Right atrium auricular region (tissue), 2 donors: ENCODE data around the gene ARSB. TPM values are rescaled to one million over a fixed set of nuclear protein-coding genes. Genes with fewer than 3 reads are reported as not detected.

Experiments used
- DNase-seq: peaks from one replicate; pipeline ENCODE4 v3.0.0-alpha.2; 2019; ENCODE audit warnings: low spot score
- H3K27ac ChIP-seq, 2 donors: fragments of 200-600 bp; sonication (generic); 1 replicate in 1 of 2; 2 replicates in 1 of 2; pipeline ENCODE4 v1.5.1; 2016 to 2019
- H3K27me3 ChIP-seq, 2 donors: fragments of 200-600 bp; sonication (generic); one replicate each; pipeline versions ENCODE4 v1.5.1 to v1.6.0; 2017 to 2019
- H3K36me3 ChIP-seq: fragments of 200-600 bp; sonication (generic); one replicate; pipeline ENCODE4 v1.5.1; 2016
- H3K4me1 ChIP-seq, 2 donors: fragments of 200-600 bp; sonication (generic); one replicate each; pipeline versions ENCODE4 v1.5.1 to v1.6.0; 2017 to 2019
- H3K4me3 ChIP-seq, 2 donors: fragments of 200-600 bp; sonication (generic); 1 replicate in 1 of 2; 2 replicates in 1 of 2; pipeline ENCODE4 v1.5.1; 2017 to 2019; ENCODE audit warnings: mild to moderate bottlenecking in 1 of 2, moderate library complexity in 1 of 2
- H3K9me3 ChIP-seq, 2 donors: fragments of 200-600 bp; sonication (generic); one replicate each; pipeline ENCODE4 v1.5.1; 2019
- total RNA-seq, 2 donors: library from RNA; depleted of rRNA; stranded (reverse); fragments of >200 nt; gene quantifications; one replicate each; pipeline ENCODE4 v1.1.0, GENCODE V29; 2016
- TF ChIP-seq, protein P1 (sequence below), 2 donors: fragments of 200-600 bp; sonication (generic); IDR thresholded peaks; one replicate each; pipeline ENCODE4 v1.5.1; 2019; ENCODE audit warnings: antibody characterized with exemption in 2 of 2

The ARSB gene
- total RNA-seq, 2 donors from 2014 or later, result 11.5 to 16.4 TPM

- Histone ChIP-seq H3K27me3 (no peaks in the 10 kb centered on the region), H3K4me3 (no peak overlapping the region), H3K36me3 (no peaks in the 10 kb centered on the region), H3K9me3 (no peaks in the 10 kb centered on the region), H3K4me1 (no peaks in the 10 kb centered on the region), H3K27ac (no peak overlapping the region)
- TF ChIP-seq, protein P1, sequence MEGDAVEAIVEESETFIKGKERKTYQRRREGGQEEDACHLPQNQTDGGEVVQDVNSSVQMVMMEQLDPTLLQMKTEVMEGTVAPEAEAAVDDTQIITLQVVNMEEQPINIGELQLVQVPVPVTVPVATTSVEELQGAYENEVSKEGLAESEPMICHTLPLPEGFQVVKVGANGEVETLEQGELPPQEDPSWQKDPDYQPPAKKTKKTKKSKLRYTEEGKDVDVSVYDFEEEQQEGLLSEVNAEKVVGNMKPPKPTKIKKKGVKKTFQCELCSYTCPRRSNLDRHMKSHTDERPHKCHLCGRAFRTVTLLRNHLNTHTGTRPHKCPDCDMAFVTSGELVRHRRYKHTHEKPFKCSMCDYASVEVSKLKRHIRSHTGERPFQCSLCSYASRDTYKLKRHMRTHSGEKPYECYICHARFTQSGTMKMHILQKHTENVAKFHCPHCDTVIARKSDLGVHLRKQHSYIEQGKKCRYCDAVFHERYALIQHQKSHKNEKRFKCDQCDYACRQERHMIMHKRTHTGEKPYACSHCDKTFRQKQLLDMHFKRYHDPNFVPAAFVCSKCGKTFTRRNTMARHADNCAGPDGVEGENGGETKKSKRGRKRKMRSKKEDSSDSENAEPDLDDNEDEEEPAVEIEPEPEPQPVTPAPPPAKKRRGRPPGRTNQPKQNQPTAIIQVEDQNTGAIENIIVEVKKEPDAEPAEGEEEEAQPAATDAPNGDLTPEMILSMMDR (IDR thresholded peaks at IDR 0.05), result no peak
- DNase-seq, result no peak
Observed at GRCh38 chr5:78959767-78960166, 25.3 kb downstream of the ARSB start.

DNA sequence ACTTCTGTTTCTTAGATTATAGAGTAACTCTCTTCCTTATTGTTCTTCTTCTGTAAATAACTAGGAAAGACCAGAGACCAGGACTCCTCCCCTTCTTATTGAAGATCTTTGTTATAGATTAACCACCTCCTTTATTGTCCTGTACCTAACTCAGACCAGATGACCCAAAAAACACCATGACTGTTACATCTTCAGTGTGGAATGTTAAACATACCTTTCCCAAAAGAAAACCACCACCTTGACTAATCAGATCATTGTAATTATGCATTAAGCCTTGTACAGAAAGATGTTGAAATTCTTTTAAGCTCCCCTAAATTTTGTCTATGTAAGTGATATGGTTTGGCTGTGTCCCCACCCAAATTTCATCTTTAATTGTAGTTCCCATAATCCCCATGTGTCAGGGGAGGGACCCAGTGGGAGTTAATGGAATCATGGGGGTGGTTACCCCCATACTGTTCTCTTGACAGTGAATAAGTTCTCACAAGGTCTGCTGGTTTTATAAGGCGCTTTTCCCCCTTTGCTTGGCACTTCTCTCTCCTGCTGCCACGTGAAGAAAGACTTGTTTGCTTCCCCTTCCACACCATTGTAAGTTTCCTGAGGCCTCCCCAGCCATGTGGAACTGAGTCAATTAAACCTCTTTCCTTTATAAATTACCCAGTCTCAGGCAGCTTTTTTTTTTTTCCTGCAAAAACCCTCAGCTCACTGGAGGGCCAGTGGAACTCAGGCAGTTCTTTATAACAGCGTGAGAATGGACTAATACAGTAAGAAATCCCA is 26.3 kb downstream of the ARSB start:
- TF ChIP-seq, protein P1 (IDR thresholded peaks at IDR 0.05), result no peak
- Histone ChIP-seq H3K27ac (no peak overlapping the region), H3K9me3 (no peaks in the 10 kb centered on the region), H3K4me3 (no peak overlapping the region), H3K36me3 (no peaks in the 10 kb centered on the region), H3K4me1 (no peaks in the 10 kb centered on the region), H3K27me3 (no peaks in the 10 kb centered on the region)
- no peak for DNase-seq

- Histone ChIP-seq H3K27ac (no peak overlapping the region), H3K4me3 (no peak overlapping the region), H3K4me1 (no peaks in the 10 kb centered on the region), H3K36me3 (no peaks in the 10 kb centered on the region), H3K9me3 (no peaks in the 10 kb centered on the region), H3K27me3 (no peaks in the 10 kb centered on the region)
- TF ChIP-seq, protein P1 (IDR thresholded peaks at IDR 0.05), result no peak
- no peak for DNase-seq
Observed at GRCh38 chr5:78956901-78957300, 28.2 kb downstream of the ARSB start.

- DNase-seq, result no peak
- TF ChIP-seq, protein P1 (IDR thresholded peaks at IDR 0.05), result no peak
- H3K27me3 ChIP-seq, result no peaks in the 10 kb centered on the region
- H3K27ac ChIP-seq, result no peak overlapping the region
- no peaks in the 10 kb centered on the region for H3K9me3 ChIP-seq
- H3K36me3 ChIP-seq, result no peaks in the 10 kb centered on the region
- no peaks in the 10 kb centered on the region for H3K4me1 ChIP-seq
- H3K4me3 ChIP-seq, result no peak overlapping the region
Observed at GRCh38 chr5:78953092-78953800, 31.9 kb downstream of the ARSB start.

GRCh38 chr5:78930721-78931120 is 54.4 kb downstream of the ARSB start:
- no peaks in the 10 kb centered on the region for H3K36me3 ChIP-seq
- no peak overlapping the region for H3K27ac ChIP-seq
- TF ChIP-seq, protein P1 (IDR thresholded peaks at IDR 0.05), result no peak
- no peaks in the 10 kb centered on the region for H3K4me1 ChIP-seq
- no peak for DNase-seq
- no peaks in the 10 kb centered on the region for H3K9me3 ChIP-seq
- no peaks in the 10 kb centered on the region for H3K27me3 ChIP-seq
- H3K4me3 ChIP-seq, result no peak overlapping the region
